Stimulated activated memory B cell treated with anti-CD40 and anti-IgM and Interleukin-4, amounts not matched to agents 10 μg/mL and 1 μg/mL and 100 μg/mL, for 72 hours (primary cell): ENCODE data around the gene GUK1.

Source experiments
- ATAC-seq: fragments of 150-1000 bp; cut with Tn5 transposase; 2 replicates; pipeline ENCODE4 v1.10.0; 2021
- H3K27ac Mint-ChIP-seq: one replicate; pipeline ENCODE4 v1.8.0; 2022; ENCODE audit warnings: mild to moderate bottlenecking, mixed read lengths
- H3K27me3 Mint-ChIP-seq: one replicate; pipeline ENCODE4 v1.8.0; 2022; ENCODE audit warnings: mixed read lengths
- H3K36me3 Mint-ChIP-seq: one replicate; pipeline ENCODE4 v1.8.0; 2022; ENCODE audit warnings: mixed read lengths
- H3K4me1 Mint-ChIP-seq: one replicate; pipeline ENCODE4 v1.8.0; 2022; ENCODE audit warnings: mixed read lengths
- H3K4me3 Mint-ChIP-seq: one replicate; pipeline ENCODE4 v1.8.0; 2022; ENCODE audit warnings: mild to moderate bottlenecking, moderate library complexity, mixed read lengths
- H3K9me3 Mint-ChIP-seq: one replicate; pipeline ENCODE4 v1.8.0; 2022; ENCODE audit warnings: mixed read lengths

The GUK1 gene, protein sequence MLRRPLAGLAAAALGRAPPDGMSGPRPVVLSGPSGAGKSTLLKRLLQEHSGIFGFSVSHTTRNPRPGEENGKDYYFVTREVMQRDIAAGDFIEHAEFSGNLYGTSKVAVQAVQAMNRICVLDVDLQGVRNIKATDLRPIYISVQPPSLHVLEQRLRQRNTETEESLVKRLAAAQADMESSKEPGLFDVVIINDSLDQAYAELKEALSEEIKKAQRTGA

DNA sequence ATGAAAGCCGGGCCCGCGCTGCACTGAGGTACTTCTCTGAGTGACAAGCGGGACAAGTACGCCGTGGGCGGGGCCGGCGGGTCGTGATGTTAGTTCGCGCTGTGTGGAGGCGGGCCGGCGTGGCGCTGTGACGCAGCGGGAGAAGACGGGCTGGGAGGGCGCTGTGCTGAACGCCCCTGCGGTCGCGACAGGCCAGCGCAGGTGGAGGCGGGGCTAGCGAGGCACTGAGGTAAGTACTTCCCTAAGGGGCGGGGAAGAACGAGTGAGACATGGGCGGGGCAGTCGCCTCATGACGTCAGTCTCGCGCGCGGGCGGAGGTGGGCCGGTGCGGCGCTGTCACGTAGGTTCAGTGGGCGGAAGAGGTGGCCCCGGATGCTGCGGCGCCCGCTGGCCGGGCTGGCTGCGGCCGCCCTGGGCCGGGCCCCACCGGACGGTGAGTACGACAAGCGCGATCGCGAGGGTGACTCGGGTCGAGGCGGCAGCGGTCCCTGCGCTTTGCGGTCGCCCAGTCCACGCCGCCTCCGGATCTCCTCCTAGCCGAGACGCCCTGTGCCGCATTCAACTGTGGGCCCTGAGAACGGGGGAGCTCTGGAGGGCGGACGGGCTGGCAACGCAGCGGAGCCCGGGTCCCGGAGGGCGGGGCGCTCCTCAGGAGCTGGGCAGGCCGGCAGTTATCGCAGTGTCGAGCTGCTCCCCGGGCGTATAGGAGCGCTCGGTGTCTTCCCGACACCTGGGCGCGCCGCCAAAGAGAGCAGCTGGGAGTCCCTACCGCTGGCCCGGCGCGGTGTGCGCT lies at the start of gene GUK1:
Gene GUK1, plus strand, starts transcription at position 349 of the 793 bp plus-strand sequence. Its CDS starts 24 bp downstream, at position 373.
- H3K27me3 Mint-ChIP-seq: no peaks in the 10 kb centered on the region
- peaks cover 63% of the 10 kb centered on the region for H3K4me1 Mint-ChIP-seq
- H3K9me3 Mint-ChIP-seq: no peaks in the 10 kb centered on the region
- peaks cover 10% of the 10 kb centered on the region for H3K36me3 Mint-ChIP-seq
- peak within 1 kb of the TSS; percentile 71 for H3K4me3 Mint-ChIP-seq
- peak within 1 kb of the TSS; percentile 58 for H3K27ac Mint-ChIP-seq
- peak; percentile 98 for ATAC-seq

- H3K4me3 Mint-ChIP-seq: no peak overlapping the region
- peak overlapping the region; percentile 76 for H3K27ac Mint-ChIP-seq
- H3K4me1 Mint-ChIP-seq: peaks cover 81% of the 10 kb centered on the region
- no peak for ATAC-seq
- peaks cover 8% of the 10 kb centered on the region for H3K9me3 Mint-ChIP-seq
- no peaks in the 10 kb centered on the region for H3K27me3 Mint-ChIP-seq
- peaks cover 34% of the 10 kb centered on the region for H3K36me3 Mint-ChIP-seq
Measured at GRCh38 chr1:228090613-228091081, 49.4 kb upstream of the GUK1 start.

DNA sequence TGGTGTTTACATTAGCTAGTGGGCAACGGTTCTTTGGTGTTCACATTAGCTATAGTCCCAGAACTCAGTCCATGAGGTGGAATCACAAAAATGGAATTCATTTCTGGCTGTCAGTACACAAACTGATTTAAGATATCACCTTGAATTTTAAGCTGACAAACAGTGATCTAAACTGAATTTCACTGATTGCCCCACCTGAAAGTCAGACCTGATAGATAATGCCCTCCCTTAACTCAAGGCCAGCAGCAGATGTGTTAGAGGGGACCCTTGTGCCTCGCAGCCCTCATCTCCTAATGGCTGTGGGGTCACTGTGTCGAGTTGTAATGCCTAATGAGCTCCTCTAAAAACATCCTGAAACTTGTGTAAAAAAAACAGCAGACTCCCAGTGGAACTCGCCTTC lies 49.0 kb upstream of the GUK1 start:
- ATAC-seq: no peak
- H3K4me3 Mint-ChIP-seq: no peak overlapping the region

DNA sequence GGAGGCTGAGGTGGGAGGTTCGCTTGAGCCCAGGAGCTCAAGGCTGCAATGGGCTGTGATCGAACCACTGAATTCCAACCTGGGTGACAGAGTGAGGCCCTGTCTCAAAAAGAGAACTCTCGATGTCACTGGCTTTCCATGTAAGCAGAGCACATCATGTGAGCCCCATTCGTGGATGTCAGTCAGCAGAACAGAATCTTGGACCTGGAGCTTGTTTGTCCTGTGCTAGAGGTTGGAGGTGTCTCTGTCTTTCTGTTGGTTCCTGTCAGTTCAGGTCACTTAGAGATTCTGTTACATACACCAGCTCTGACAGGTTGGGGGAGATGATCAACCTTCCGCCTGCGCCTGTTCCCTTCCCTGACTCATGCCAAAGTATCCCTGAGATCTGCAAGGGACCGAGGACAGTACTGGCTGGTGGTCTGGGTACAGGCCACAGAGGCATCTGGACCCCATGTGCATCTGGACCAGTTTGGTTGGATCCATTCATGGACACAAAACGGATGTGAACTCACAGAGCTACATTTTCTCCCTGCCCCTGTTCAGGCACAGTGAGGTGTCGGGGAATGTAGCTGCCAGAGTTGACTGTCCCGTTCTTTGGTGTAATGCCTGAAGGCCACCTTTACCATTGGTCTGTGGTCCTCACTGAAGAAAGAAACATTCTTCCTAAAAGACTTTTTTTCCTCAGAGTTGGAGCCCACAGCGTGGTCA lies 47.6 kb upstream of the GUK1 start:
- Mint-ChIP-seq H3K36me3 (peaks cover 43% of the 10 kb centered on the region), H3K9me3 (peaks cover 9% of the 10 kb centered on the region), H3K27me3 (no peaks in the 10 kb centered on the region), H3K27ac (no peak overlapping the region), H3K4me3 (no peak overlapping the region), H3K4me1 (peaks cover 73% of the 10 kb centered on the region)
- no peak for ATAC-seq

More for the DNA sequence above, 49.0 kb upstream of the GUK1 start:
- H3K9me3 Mint-ChIP-seq: peaks cover 9% of the 10 kb centered on the region
- peaks cover 81% of the 10 kb centered on the region for H3K4me1 Mint-ChIP-seq
- no peak overlapping the region for H3K27ac Mint-ChIP-seq
- H3K36me3 Mint-ChIP-seq: peaks cover 39% of the 10 kb centered on the region
- no peaks in the 10 kb centered on the region for H3K27me3 Mint-ChIP-seq

GRCh38 chr1:228093050-228093906 lies 46.8 kb upstream of the GUK1 start:
- no peak overlapping the region for H3K27ac Mint-ChIP-seq
- peaks cover 43% of the 10 kb centered on the region for H3K36me3 Mint-ChIP-seq
- no peaks in the 10 kb centered on the region for H3K27me3 Mint-ChIP-seq
- peaks cover 9% of the 10 kb centered on the region for H3K9me3 Mint-ChIP-seq
- no peak for ATAC-seq
- H3K4me3 Mint-ChIP-seq: no peak overlapping the region
- peaks cover 65% of the 10 kb centered on the region for H3K4me1 Mint-ChIP-seq

DNA sequence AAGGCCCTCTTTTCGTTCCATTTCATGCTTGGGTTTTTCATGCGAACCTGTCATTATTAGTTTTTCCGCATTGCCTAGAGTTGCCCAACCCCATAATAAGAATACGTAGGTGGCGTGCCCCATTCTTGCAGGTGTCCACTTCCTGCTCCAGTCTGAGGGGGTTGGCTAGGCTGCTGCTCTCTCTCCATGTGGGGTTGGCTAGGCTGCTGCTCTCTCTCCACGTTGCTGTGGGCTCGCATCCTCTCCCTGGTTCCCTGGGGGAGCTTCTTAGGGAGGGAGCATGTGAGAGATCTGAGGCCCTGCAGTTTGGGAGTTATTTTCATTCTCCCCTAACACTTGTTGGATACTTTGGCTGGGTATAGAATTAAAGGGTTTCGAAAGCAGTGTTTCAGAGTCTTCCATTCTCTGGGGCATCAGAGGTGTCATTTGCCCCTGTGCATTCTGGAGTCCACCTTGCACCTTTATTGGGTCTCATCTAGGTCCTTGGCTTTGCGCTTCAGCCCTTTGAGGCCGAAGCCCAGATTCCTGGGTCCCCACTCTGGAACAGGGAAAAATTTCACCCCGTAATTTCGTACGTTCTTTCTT lies 45.6 kb upstream of the GUK1 start:
- ATAC-seq: no peak
- Mint-ChIP-seq H3K36me3 (peaks cover 53% of the 10 kb centered on the region), H3K4me3 (no peak overlapping the region), H3K27ac (no peak overlapping the region), H3K4me1 (peaks cover 58% of the 10 kb centered on the region), H3K9me3 (peaks cover 9% of the 10 kb centered on the region), H3K27me3 (no peaks in the 10 kb centered on the region)

- no peak overlapping the region for H3K27ac Mint-ChIP-seq
- H3K9me3 Mint-ChIP-seq: peaks cover 9% of the 10 kb centered on the region
- H3K27me3 Mint-ChIP-seq: no peaks in the 10 kb centered on the region
- no peak for ATAC-seq
- peaks cover 54% of the 10 kb centered on the region for H3K36me3 Mint-ChIP-seq
- H3K4me1 Mint-ChIP-seq: peaks cover 53% of the 10 kb centered on the region
- H3K4me3 Mint-ChIP-seq: no peak overlapping the region
Measured at GRCh38 chr1:228095161-228095560, 44.9 kb upstream of the GUK1 start.

- Mint-ChIP-seq H3K4me1 (peaks cover 47% of the 10 kb centered on the region), H3K36me3 (peaks cover 54% of the 10 kb centered on the region), H3K9me3 (peaks cover 9% of the 10 kb centered on the region), H3K27me3 (no peaks in the 10 kb centered on the region), H3K27ac (peak overlapping the region; percentile 17), H3K4me3 (no peak overlapping the region)
- ATAC-seq: no peak
Measured at GRCh38 chr1:228095938-228096337, 44.1 kb upstream of the GUK1 start.

- no peak overlapping the region for H3K27ac Mint-ChIP-seq
- peaks cover 9% of the 10 kb centered on the region for H3K9me3 Mint-ChIP-seq
- no peak for ATAC-seq
- no peaks in the 10 kb centered on the region for H3K27me3 Mint-ChIP-seq
- no peak overlapping the region for H3K4me3 Mint-ChIP-seq
- H3K4me1 Mint-ChIP-seq: peaks cover 47% of the 10 kb centered on the region
- H3K36me3 Mint-ChIP-seq: peaks cover 50% of the 10 kb centered on the region
Measured at GRCh38 chr1:228096416-228097332, 43.4 kb upstream of the GUK1 start.

DNA sequence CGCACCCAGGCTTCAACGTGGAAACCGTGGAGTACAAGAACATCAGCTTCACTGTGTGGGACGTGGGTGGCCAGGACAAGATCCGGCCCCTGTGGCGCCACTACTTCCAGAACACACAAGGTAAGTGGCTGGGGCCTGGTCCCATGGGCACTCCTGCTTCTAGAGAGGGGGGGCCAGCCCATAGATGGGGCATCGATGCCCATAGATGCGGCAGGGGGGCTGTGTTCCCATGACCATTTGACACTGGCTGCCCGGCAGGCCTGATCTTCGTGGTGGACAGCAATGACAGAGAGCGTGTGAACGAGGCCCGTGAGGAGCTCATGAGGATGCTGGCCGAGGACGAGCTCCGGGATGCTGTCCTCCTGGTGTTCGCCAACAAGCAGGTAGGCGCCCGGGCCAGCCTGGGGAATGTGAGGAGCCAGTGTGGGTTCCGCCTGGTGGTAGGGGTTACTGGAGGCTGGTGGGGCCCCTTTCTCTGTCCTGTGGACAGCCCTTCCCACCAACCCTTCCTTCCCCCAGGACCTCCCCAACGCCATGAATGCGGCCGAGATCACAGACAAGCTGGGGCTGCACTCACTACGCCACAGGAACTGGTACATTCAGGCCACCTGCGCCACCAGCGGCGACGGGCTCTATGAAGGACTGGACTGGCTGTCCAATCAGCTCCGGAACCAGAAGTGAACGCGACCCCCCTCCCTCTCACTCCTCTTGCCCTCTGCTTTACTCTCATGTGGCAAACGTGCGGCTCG lies 42.6 kb upstream of the GUK1 start:
- Mint-ChIP-seq H3K27me3 (no peaks in the 10 kb centered on the region), H3K36me3 (peaks cover 46% of the 10 kb centered on the region)

DNA sequence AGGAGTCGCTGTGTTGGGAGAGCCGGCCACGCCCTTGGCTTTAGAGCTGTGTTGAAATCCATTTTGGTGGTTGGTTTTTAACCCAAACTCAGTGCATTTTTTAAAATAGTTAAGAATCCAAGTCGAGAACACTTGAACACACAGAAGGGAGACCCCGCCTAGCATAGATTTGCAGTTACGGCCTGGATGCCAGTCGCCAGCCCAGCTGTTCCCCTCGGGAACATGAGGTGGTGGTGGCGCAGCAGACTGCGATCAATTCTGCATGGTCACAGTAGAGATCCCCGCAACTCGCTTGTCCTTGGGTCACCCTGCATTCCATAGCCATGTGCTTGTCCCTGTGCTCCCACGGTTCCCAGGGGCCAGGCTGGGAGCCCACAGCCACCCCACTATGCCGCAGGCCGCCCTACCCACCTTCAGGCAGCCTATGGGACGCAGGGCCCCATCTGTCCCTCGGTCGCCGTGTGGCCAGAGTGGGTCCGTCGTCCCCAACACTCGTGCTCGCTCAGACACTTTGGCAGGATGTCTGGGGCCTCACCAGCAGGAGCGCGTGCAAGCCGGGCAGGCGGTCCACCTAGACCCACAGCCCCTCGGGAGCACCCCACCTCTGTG lies 41.7 kb upstream of the GUK1 start:
- peaks cover 9% of the 10 kb centered on the region for H3K9me3 Mint-ChIP-seq
- no peaks in the 10 kb centered on the region for H3K27me3 Mint-ChIP-seq
- ATAC-seq: no peak
- no peak overlapping the region for H3K27ac Mint-ChIP-seq
- H3K4me1 Mint-ChIP-seq: peaks cover 41% of the 10 kb centered on the region
- H3K4me3 Mint-ChIP-seq: no peak overlapping the region
- H3K36me3 Mint-ChIP-seq: peaks cover 46% of the 10 kb centered on the region

More for the DNA sequence above, 42.6 kb upstream of the GUK1 start:
- ATAC-seq: no peak
- Mint-ChIP-seq H3K4me1 (peaks cover 42% of the 10 kb centered on the region), H3K4me3 (no peak overlapping the region), H3K9me3 (peaks cover 9% of the 10 kb centered on the region), H3K27ac (no peak overlapping the region)

DNA sequence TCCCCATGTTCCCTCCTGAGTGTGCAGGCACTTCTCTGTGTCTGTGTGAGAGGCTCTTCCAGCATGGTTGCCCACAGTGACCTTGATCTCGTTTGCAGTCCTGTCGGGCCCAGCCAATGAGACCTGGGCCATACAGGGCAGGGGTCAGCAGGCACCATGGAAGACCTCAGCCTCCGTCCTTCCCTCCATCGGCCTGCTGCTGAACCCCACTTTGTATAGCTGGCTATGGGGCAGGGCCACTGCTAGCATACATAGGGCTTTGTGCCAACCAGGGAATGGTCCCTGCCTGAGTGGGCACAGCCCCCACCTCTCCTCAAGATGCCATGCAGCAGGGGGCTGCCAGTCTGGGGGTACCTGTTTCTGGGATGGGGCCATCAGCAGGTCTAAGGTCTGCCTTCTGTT lies 40.7 kb upstream of the GUK1 start:
- no peaks in the 10 kb centered on the region for H3K27me3 Mint-ChIP-seq
- H3K4me3 Mint-ChIP-seq: no peak overlapping the region
- peaks cover 50% of the 10 kb centered on the region for H3K4me1 Mint-ChIP-seq
- no peak for ATAC-seq
- peaks cover 40% of the 10 kb centered on the region for H3K36me3 Mint-ChIP-seq
- peaks cover 9% of the 10 kb centered on the region for H3K9me3 Mint-ChIP-seq
- no peak overlapping the region for H3K27ac Mint-ChIP-seq
